Measurements from ENCODE around the gene ZNF862. TPM values are rescaled to one million over a fixed set of nuclear protein-coding genes. Genes with fewer than 3 reads are reported as not detected.

The ZNF862 gene
- total and polyA plus RNA-seq, 2 experiments from 2014 or later = 0.94 to 2.3 TPM

- TF ChIP-seq REST (IDR thresholded peaks at IDR 0.05; ENCODE audit: unreplicated experiment) (no peak), NANOG (IDR thresholded peaks at IDR 0.05; ENCODE audit: borderline replicate concordance) (no peak), STAT1 (IDR thresholded peaks at IDR 0.05; ENCODE audit: unreplicated experiment) (no peak), JUNB (IDR thresholded peaks at IDR 0.05; ENCODE audit: unreplicated experiment) (no peak), ZNF114 (CRISPR knock-in tag; IDR thresholded peaks at IDR 0.05) (no peak), EZH2 (IDR thresholded peaks at IDR 0.05; ENCODE audit: low read depth, unreplicated experiment) (no peak), POLR2AphosphoS5 (IDR thresholded peaks at IDR 0.05; ENCODE audit: low read depth) (no peak), ZNF331 (CRISPR knock-in tag; IDR thresholded peaks at IDR 0.05; ENCODE audit: low read depth) (no peak)
- TF ChIP-seq, protein P1, sequence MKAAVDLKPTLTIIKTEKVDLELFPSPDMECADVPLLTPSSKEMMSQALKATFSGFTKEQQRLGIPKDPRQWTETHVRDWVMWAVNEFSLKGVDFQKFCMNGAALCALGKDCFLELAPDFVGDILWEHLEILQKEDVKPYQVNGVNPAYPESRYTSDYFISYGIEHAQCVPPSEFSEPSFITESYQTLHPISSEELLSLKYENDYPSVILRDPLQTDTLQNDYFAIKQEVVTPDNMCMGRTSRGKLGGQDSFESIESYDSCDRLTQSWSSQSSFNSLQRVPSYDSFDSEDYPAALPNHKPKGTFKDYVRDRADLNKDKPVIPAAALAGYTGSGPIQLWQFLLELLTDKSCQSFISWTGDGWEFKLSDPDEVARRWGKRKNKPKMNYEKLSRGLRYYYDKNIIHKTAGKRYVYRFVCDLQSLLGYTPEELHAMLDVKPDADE (IDR thresholded peaks at IDR 0.05) = no peak
- TF ChIP-seq, protein P2, sequence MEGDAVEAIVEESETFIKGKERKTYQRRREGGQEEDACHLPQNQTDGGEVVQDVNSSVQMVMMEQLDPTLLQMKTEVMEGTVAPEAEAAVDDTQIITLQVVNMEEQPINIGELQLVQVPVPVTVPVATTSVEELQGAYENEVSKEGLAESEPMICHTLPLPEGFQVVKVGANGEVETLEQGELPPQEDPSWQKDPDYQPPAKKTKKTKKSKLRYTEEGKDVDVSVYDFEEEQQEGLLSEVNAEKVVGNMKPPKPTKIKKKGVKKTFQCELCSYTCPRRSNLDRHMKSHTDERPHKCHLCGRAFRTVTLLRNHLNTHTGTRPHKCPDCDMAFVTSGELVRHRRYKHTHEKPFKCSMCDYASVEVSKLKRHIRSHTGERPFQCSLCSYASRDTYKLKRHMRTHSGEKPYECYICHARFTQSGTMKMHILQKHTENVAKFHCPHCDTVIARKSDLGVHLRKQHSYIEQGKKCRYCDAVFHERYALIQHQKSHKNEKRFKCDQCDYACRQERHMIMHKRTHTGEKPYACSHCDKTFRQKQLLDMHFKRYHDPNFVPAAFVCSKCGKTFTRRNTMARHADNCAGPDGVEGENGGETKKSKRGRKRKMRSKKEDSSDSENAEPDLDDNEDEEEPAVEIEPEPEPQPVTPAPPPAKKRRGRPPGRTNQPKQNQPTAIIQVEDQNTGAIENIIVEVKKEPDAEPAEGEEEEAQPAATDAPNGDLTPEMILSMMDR (conservative IDR thresholded peaks at IDR 0.05; ENCODE audit: low read depth in 2 of 2) = no peak
Measured at GRCh38 chr7:149816267-149816751, 21.9 kb upstream of the ZNF862 start (continued).

DNA sequence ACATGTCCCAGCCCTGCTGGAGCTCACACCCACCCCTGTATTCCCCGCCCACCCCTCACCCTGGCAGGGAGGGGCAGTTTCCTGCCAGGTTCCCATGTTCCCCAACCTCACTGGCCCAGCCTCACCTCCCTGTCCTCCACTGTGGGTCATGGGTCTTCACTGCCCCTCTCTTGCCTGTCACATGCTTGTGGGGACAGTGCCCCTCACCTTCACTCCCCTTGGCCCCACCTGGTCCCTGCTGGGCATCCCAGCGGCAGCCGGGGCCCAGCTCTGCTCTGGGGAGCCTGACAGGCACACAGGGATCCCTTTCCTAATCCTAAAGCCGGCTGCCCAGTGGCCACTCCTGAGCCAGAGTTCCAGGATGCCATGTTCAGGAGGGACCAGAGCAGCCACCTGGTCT, 21.4 kb upstream of the ZNF862 start:
- H3K9me3 Mint-ChIP-seq = no peaks in the 10 kb centered on the region; the same call in 2 of the 3 replicates
- no peak for ATAC-seq
- Histone ChIP-seq H3K4me1 (ENCODE audit: insufficient read depth) (no peaks in the 10 kb centered on the region; the same call in 1 of the 2 replicates), H3K36me3 (ENCODE audit: insufficient read depth) (no peaks in the 10 kb centered on the region), H3K27ac (ENCODE audit: low read depth) (no peak overlapping the region), H3K9me2 (ENCODE audit: insufficient read depth) (no peaks in the 10 kb centered on the region), H2AFZ (no peak overlapping the region), H3F3A (replicated peaks; ENCODE audit: low read depth) (no peaks in the 10 kb centered on the region), H3K4me3 (no peak overlapping the region), H3K4me2 (no peak overlapping the region), H4K20me1 (replicated peaks; ENCODE audit: insufficient read depth) (no peaks in the 10 kb centered on the region), H3K27me3 (ENCODE audit: insufficient read depth) (no peaks in the 10 kb centered on the region), H3K79me2 (replicated peaks; ENCODE audit: insufficient read depth) (no peaks in the 10 kb centered on the region)
- no peaks in the 10 kb centered on the region for H3K36me3 Mint-ChIP-seq (ENCODE audit: low read depth)
- no peak overlapping the region for H3K27ac Mint-ChIP-seq
- no peak for TF ChIP-seq JUNB (IDR thresholded peaks at IDR 0.05; ENCODE audit: unreplicated experiment)
- TF ChIP-seq EZH2 (IDR thresholded peaks at IDR 0.05; ENCODE audit: low read depth, unreplicated experiment) = no peak
- peaks cover 6% of the 10 kb centered on the region for H3K27me3 Mint-ChIP-seq (ENCODE audit: insufficient read depth, low read depth, poor library complexity)
- H3K4me1 Mint-ChIP-seq = peaks cover 5% of the 10 kb centered on the region; the same call in 2 of the 3 replicates
- no peak for DNase-seq (ENCODE audit: low spot score)
- H3K4me3 Mint-ChIP-seq = no peak overlapping the region
